GM18511 (cell line): ENCODE measurements around the gene CPO.
A peak's percentile ranks its signal among the peaks of the same experiment; 100 is the strongest.
"Not testable (repeated sequence)": the region's sequence is repeated elsewhere in the genome, so short reads cannot be mapped to it uniquely, and the experiment has no call there.

Source experiments
- ATAC-seq: cut with Tn5 transposase; IDR thresholded peaks from one replicate; pipeline ENCODE4 v1.9.1; 2021; ENCODE audit warnings: mild to moderate bottlenecking, moderate library complexity; ENCODE audit not compliant: unreplicated experiment

Gene CPO, protein sequence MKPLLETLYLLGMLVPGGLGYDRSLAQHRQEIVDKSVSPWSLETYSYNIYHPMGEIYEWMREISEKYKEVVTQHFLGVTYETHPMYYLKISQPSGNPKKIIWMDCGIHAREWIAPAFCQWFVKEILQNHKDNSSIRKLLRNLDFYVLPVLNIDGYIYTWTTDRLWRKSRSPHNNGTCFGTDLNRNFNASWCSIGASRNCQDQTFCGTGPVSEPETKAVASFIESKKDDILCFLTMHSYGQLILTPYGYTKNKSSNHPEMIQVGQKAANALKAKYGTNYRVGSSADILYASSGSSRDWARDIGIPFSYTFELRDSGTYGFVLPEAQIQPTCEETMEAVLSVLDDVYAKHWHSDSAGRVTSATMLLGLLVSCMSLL

DNA sequence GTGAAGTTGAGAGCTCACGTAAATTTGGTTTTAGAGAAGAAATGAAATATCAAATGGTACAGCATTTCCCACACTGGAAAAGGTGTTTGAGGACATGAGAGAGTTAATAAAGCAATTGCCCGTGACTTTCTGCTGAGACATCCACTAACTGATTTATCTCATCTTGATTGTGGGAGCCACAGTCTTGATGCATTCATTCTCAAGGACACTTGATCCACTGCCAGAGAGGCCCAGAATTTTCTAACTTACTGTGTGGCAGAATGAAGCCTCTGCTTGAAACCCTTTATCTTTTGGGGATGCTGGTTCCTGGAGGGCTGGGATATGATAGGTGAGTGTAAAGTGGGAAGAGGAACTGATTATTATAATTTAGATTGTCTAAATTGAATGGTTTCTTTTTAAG, at the start of gene CPO:
Gene CPO (plus strand): TSS at position 179 of the 400 bp plus-strand sequence. CDS start 82 bp downstream, at position 261.
- ATAC-seq: no peak

DNA sequence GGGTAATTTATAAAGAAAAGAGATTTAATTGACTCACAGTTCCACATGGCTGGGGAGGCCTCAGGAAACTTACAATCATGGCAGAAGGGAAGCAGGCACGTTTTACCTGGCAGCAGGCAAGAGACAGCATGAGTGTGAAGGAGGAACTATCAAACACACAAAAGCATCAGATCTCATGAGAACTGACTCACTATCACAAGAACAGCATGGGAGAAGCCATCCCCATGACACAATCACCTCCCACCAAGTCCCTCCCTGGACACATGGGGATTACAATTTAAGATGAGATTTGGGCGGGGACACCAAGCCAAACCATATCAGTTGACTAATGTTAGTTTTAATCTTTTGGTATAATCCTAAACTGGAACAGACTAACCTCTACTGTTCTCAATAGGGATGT, 49.1 kb upstream of the CPO start:
- no peak for ATAC-seq

DNA sequence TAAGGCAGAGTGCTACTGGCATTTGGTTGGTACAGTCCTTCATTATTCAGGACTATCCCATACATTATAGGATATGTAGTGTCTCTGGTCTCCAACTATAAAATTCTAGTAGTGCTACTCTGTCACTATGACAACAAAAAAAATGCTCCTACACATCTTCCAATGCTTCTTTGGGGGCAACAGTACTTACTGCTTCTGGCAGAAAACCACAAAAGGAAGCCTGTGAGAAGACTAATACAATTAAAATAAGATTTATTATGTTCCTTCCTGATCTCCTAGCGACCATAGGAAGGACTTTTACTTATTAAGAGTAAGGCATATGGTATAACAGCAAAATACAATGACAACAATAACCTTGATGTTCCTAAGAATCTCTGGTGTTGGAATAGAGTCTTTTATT, 48.4 kb upstream of the CPO start:
- ATAC-seq: no peak

DNA sequence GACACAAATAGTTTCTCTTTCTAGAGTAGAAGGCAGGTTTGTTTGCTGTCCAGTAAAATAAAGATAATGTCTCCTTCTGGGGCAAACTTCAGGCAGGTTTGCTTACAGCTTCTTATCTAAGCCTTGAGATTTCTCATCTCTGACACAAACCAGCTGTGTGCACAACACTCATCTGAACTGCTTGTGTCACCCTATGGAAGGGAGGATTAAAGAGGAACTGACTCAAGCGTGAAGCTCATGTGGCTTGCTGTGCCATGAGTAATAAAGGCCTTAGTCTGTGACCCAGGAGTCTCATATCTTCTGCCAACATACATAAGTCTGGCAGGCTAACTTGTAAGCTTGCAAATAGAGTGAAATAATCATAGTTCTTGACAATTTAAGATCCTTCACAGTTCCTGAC, 24.2 kb upstream of the CPO start:
- peak; percentile 75 for ATAC-seq

DNA sequence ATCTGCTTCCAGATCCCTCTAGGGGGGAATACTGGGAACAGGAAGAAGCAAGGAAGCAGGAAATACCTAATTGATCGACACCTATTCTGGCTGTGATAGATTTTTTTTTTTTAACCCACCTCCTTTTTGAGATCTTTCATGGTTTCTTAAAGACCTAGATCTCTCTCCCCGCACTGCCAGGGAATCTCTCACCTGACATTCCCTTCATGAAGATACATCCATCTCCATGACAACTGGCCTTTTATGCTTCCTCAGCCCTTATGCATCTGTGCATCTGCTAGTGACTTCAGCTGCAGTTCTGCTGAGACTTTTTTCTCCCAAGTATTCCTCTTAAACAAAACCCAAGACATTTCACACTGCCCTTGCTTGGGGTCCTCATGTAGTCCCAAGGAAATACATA, 21.1 kb upstream of the CPO start:
- no peak for ATAC-seq

DNA sequence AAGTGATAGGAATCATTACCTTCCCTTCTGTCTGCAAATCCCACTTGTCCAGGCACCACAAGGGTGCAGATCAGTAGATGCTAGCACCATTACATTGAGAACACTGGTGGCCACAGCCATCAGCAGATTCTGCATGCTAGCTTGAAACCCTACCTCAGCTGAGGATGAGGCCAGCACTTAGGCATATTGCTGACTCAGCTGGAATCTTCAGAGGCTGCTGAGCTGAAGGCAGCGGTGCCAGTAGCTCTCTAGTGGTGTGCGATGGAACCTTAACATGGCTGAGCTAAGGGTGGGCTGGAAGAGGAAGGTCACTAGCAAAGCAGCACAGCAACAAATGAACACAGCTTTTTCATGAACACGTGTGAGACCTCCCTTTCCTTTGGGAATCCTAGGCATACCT, 19.0 kb upstream of the CPO start:
- no peak for ATAC-seq

DNA sequence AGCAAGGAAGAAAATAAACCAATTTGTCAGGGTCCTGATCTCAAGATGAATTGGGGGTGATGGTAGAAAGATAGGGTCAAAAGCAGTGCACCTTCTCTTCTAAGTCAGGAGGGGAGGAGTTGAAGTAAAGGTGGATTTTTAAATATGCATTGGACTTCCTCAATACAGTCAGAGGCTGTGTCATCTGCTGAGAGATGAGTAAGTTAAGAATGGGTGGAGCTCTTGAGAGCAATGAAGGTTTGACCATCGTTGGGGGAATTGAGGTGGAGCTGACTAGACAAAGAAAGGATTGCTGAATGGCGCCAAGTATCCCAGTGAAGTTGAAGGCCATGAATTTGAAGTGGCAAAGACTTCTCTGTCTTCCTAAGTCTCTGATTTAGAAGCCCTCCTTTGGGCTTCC, 18.4 kb upstream of the CPO start:
- ATAC-seq: no peak

DNA sequence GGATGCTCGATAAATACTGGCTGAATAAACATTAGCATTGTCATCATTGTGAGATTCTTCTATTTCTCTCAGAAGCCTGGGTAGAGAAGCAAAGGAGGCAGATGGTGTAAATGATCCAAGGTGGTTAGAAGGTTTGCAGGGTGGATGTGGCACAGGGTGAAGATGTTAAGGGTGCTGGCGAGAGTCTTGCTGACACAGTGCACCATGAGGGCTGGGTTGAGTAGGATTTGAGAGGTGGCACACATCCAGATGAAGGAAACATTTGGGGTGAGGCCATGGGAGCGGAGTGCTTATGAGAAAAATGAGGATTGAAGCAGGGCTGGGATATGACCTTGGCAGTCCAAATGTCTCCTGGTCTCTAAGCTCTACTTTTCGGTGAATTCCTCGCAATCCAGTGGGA, 17.8 kb upstream of the CPO start:
- no peak for ATAC-seq

DNA sequence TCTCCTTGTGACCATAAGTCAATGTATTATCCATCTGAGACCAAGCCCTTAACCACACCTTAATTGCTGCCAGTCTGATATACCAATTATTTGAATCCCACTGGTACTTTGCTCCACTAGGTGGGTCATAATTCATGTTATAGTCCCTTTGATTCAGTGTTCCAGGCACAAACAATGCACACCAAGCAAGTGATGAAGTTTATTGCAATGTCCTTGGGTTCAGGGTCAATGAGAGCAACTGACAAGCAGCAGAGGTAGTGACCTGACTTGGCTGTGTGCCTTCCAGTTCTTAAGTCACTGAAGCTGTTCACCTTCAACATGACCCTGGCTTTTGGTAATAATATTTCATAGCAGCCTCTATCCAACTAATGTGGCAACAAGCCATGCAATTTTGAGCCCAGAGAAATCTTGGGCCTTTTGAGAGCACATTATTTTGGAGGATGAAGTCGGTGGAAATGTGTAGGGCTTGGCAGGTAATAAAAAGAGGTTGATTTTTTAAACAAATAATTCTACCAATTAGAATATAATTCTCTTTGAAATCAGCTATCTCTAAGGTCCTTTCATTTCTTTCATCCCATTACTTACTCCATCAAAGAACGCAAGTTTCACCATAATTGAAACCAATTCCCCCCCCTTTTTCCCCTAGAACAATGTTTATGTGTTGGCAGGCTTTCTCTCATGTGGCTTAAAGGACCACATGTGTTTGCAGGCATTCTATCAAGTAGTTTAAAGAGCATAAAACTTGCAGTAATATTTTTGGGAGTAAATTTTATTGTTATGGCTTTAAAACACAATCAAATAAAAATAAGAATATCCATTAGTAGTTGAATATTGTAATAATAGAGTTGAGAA, 3.1 kb upstream of the CPO start:
- ATAC-seq: no peak

DNA sequence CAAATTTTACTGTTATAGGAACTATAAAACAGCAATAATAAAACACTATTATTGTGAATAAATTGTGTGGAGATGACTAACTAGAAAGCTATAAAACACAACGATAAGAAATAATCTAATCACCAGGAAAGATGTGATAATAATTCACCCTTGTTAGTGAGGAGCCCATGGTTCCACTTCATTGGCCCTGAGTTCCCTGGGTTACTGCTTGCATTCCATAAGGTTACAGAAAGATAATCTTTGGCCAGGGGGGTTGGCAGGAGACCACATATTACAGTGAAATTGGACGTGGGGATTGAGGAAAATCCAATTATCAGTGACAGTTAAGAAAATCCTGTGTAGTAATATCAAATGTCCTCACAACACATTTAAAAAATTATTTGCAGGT, 2.5 kb upstream of the CPO start:
- no peak for ATAC-seq

DNA sequence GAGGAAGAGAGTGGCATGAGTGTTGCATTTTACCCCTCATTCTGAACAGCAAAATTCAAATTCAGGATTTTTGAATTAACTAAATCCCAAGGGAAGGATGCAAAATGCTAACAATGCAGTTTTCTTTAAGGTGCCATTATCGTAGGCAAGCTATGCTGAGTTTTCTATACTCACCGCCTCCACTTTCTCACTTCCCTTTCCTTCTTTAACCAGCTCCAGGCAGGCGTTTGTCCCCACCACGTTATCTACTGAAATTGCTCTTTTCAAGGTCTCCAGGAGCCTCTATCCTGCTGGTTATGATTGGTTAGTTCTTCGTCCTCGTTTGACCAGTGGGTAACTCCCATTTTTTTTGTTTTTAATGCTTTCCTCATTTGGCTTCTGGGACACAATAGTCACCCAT, 1.8 kb upstream of the CPO start:
- ATAC-seq: peak; percentile 97

DNA sequence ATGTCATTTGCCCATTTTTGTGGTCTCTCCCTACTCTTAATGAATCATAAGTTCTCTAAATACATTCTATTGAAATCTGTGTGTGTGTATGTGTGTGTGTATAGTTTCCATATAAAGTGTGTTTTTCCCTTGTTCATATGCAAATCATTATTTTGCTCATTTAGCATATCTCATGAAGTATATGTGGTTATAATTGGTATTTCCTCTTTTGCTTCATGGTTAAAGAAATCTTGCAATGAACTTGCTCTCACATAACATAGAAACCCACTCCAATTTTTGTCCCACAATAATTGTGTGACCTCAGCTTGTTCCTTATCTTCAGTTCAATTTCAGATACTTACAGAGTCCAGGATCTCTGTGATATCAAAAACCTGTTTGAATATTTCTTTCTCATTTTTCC, 1.2 kb downstream of the CPO start:
- no peak for ATAC-seq

DNA sequence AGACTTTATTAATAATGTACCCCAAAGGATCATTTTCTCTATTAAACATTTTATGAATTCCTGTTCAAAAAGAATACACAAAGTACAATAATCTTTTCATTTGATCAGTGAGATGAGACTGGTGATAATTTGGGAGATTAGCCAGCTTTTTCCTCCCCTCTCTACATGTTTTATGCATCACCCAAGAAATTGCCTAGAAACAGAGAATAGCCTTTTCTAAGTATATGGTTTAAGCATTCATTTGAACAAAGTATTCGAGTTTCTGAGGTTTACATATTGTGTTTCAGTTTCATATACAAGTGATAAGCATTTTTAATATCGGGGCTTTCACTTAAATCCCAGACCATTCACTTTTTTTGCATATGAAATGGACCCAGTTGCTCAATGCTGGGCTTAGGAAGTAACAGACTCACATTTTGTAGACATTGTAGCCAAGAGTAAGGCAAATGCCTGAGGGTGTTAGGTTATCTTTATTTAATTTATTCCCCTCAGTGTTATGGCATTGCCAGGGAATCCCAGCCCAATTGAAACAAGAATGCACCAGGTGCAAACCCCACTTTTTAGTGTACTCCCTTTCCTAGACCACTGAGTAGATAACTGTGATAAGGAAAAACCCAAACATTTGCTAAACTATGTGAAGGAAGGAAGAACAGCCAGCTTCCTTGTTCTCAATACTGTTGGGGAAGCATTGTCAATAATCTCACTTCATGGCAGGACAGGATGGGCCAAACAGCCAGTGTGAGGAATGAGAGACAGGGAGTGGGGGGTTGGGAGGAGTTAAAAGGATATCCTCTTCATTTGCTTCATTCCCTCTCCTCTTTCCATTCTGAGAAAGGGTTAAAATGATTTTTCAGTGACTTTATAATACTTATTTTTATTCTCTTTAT, 3.5 kb downstream of the CPO start:
- no peak for ATAC-seq

DNA sequence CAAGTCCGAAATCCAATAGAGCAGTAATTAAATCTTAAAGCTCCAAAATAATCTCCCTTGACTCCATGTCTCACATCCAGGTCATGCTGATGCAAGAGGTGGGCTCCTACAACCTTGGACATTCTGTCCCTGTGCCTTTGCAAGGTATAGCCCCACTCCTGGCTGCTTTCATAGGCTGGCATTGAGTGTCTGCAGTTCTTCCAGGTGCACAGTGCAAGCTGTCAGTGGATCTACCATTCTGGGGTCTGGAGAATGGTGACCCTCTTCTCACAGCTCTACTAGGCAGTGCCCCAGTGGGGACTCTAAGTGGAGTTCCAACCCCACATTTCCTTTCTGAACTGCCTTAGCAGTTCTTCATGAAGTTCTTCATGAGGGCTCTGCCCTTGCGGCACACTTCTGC, 14.1 kb downstream of the CPO start:
- ATAC-seq: not testable (repeated sequence)

DNA sequence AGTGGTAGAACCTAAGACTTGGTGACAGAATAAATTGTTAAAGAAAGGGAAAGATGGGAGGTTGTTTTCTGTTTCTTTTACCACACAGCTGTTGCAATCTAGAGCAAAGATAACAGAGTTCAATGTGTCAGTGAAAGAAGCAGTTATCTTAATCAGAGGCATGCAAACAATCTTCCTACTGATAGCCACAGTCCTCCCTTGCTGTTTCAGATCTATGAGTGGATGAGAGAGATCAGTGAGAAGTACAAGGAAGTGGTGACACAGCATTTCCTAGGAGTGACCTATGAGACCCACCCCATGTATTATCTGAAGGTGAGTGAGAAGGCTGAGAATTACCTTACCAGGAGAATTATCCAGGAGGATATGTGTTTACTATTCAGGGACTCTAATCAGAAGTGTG, 15.9 kb downstream of the CPO start:
- no peak for ATAC-seq

DNA sequence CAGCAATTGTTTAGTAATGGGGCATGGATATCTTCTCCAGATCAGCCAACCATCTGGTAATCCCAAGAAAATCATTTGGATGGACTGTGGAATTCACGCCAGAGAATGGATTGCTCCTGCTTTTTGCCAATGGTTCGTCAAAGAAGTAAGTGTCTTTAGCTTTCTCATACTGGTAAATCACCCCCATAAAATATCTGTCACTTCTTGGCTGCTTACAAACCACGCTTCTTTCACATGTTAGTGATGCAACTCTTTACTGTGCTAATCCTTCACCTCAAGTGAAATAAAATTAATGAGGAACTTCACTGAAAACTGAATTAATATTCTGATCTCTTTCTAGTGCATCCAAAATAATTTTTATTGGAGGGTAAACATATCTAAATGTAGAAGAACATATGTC, 18.9 kb downstream of the CPO start:
- ATAC-seq: no peak

DNA sequence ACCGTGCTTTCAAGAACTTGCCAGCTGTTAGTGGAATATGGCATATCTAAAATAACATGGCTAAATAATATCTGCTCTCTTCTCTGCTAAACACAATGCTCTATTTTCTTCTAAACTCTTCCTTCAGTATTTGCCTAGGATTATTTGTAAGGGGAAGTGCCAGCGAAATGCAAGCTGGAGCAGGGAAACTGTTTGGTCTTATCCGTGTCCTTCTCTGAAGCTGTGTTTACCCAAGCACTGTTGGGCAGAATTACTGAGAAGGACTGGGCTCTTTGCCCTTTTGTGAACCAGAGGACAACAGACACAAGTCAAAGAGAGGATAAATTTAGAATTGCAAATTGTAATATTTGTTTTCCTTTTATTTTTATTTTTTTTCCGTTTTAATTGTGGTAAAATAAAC, 23.6 kb downstream of the CPO start:
- ATAC-seq: no peak

DNA sequence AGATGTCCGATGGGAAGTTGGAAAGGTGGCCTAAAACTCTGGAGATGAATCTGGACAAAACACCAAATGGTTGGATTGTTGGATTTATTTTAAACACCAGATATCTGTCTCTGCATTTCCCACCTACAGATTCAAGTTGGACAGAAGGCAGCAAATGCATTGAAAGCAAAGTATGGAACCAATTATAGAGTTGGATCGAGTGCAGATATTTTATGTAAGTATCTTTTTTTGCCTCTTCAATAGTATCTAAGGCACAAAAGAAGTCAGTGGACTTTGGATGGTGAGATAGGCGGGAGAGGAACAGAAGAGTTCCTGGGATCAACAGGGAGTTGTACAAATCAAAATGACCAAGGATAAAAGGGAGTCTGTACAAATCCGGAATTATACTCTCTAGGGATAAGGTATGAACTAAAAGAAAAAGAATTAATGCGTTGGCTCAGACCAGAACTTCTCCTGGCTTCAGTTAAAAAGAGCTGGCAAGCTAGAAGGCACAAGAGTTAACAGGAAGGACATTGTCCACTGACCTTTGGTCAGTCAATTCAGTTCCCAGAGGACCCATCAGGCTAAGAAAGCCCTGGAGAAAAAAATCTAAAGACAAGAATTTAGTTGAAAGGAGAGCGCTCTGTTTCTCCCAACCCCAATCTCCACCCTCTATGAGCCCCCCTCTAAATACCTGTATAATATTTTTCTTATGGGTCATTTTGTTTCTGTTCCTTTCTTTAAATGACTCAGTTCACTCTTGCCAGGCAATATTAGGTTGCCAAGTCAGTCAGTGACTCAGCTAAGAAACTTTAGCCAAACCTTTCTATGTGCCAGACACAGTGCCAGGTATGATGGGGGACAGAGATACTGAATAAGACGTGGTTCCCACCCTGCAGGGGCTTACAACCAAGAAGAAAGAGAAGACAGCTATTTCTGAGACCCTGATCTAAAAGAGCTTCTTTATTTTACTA, 29.1 kb downstream of the CPO start:
- ATAC-seq: no peak

DNA sequence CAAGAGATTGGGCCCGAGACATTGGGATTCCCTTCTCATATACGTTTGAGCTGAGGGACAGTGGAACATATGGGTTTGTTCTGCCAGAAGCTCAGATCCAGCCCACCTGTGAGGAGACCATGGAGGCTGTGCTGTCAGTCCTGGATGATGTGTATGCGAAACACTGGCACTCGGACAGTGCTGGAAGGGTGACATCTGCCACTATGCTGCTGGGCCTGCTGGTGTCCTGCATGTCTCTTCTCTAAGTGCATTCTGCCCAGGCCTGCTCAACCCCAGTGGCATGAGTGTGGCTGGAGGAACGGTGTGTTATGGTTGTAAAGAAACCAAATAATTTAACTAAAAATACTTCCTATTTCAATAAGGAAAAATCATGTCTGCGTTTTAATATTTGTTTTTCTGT, 29.9 kb downstream of the CPO start:
- ATAC-seq: no peak
